GM23338 (cell line): Measurements from ENCODE around the gene KCNMB1. TPM values are rescaled to one million over a fixed set of nuclear protein-coding genes. Genes with fewer than 3 reads are reported as not detected.

Experiments used
- ATAC-seq: fragments of 200-7000 bp; cut with Tn5 transposase; 3 replicates; pipeline ENCODE4 v1.9.1; 2020
- DNase-seq: peaks from one replicate; pipeline ENCODE4 v3.0.0-alpha.2; 2015; ENCODE audit warnings: low spot score
- H2AFZ ChIP-seq: fragments of 200-600 bp; sonication (generic); 2 replicates; pipeline ENCODE4 v1.8.0; 2016; ENCODE audit warnings: antibody characterized with exemption, mild to moderate bottlenecking, moderate library complexity
- H3F3A ChIP-seq: fragments of 200-600 bp; sonication (generic); replicated peaks from 2 replicates; pipeline ENCODE4 v1.8.0; 2017; ENCODE audit warnings: antibody characterized with exemption, mixed run types, low read depth
- H3K27ac ChIP-seq: fragments of 200-600 bp; sonication (generic); 2 replicates; pipeline ENCODE4 v1.6.1; 2016; ENCODE audit warnings: low read depth
- H3K27me3 ChIP-seq: fragments of 200-600 bp; sonication (generic); 2 replicates; pipeline ENCODE4 v1.8.0; 2016; ENCODE audit warnings: mild to moderate bottlenecking, mixed run types, moderate library complexity; ENCODE audit not compliant: insufficient read depth
- H3K36me3 ChIP-seq: fragments of 200-600 bp; sonication (generic); 2 replicates; pipeline ENCODE4 v1.8.0; 2016; ENCODE audit warnings: mild to moderate bottlenecking; ENCODE audit not compliant: insufficient read depth
- H3K4me1 ChIP-seq: fragments of 200-600 bp; sonication (generic); 2 replicates; pipeline ENCODE4 v1.8.0; 2016; ENCODE audit warnings: mild to moderate bottlenecking, moderate library complexity; ENCODE audit not compliant: insufficient read depth
- H3K4me2 ChIP-seq: fragments of 200-600 bp; sonication (generic); 2 replicates; pipeline ENCODE4 v1.7.1; 2017; ENCODE audit warnings: mixed run types
- H3K4me3 ChIP-seq: fragments of 200-600 bp; sonication (generic); 2 replicates; pipeline ENCODE4 v1.6.1; 2016; ENCODE audit warnings: mixed run types
- H3K79me2 ChIP-seq: fragments of 200-600 bp; sonication (generic); replicated peaks from 2 replicates; pipeline ENCODE4 v1.8.0; 2017; ENCODE audit warnings: mild to moderate bottlenecking; ENCODE audit not compliant: insufficient read depth
- H3K9me2 ChIP-seq: fragments of 200-600 bp; sonication (generic); 2 replicates; pipeline ENCODE4 v1.8.0; 2017; ENCODE audit not compliant: insufficient read depth
- H4K20me1 ChIP-seq: fragments of 200-600 bp; sonication (generic); replicated peaks from 2 replicates; pipeline ENCODE4 v1.8.0; 2017; ENCODE audit warnings: mild to moderate bottlenecking; ENCODE audit not compliant: insufficient read depth
- H3K27ac Mint-ChIP-seq: 2 replicates; pipeline ENCODE4 v1.8.0; 2020; ENCODE audit warnings: inconsistent platforms, mild to moderate bottlenecking, moderate library complexity, mixed read lengths
- H3K27me3 Mint-ChIP-seq: 3 replicates; pipeline ENCODE4 v1.8.0; 2022; ENCODE audit warnings: low read depth, mild to moderate bottlenecking, moderate library complexity, mixed read lengths, inconsistent platforms; ENCODE audit not compliant: insufficient read depth, poor library complexity
- H3K36me3 Mint-ChIP-seq: 3 replicates; pipeline ENCODE4 v1.8.0; 2021; ENCODE audit warnings: low read depth, mild to moderate bottlenecking, inconsistent platforms, moderate library complexity, mixed read lengths
- H3K4me1 Mint-ChIP-seq: 3 replicates; pipeline ENCODE4 v1.8.0; 2020; ENCODE audit warnings: mild to moderate bottlenecking, inconsistent platforms, mixed read lengths
- H3K4me3 Mint-ChIP-seq: 3 replicates; pipeline ENCODE4 v1.8.0; 2021; ENCODE audit warnings: moderate library complexity, mild to moderate bottlenecking, inconsistent platforms, mixed read lengths
- H3K9me3 Mint-ChIP-seq: 3 replicates; pipeline ENCODE4 v1.8.0; 2020; ENCODE audit warnings: moderate library complexity, mild to moderate bottlenecking, inconsistent platforms, mixed read lengths
- CREB1 ChIP-seq: fragments of 250-450 bp; sonication (Bioruptor Pico); IDR thresholded peaks from 2 replicates; pipeline ENCODE4 v1.5.0; 2020; ENCODE audit warnings: low read depth, mild to moderate bottlenecking, moderate library complexity
- CTCF ChIP-seq, 2 experiments: fragments of 200-600 bp in 1 of 2; sonication (generic) in 1 of 2; conservative IDR thresholded peaks; 2 replicates each; pipeline versions ENCODE4 v1.5.1 to v1.6.1; 2016 to 2017; ENCODE audit warnings: antibody characterized with exemption in 2 of 2, low read depth in 2 of 2, mild to moderate bottlenecking in 2 of 2, moderate library complexity in 1 of 2
- EZH2 ChIP-seq: fragments of 200-600 bp; sonication (generic); IDR thresholded peaks from one replicate; pipeline ENCODE4 v1.8.0; 2017; ENCODE audit warnings: antibody characterized with exemption, mild to moderate bottlenecking, low read depth; ENCODE audit not compliant: unreplicated experiment
- EZH2phosphoT487 ChIP-seq: fragments of 200-600 bp; sonication (generic); IDR thresholded peaks from one replicate; pipeline ENCODE4 v1.8.1; 2018; ENCODE audit warnings: antibody characterized with exemption; ENCODE audit not compliant: unreplicated experiment
- JUNB ChIP-seq: IDR thresholded peaks from one replicate; pipeline ENCODE4 v1.6.1; 2016; ENCODE audit warnings: antibody characterized with exemption; ENCODE audit not compliant: unreplicated experiment
- NANOG ChIP-seq: IDR thresholded peaks from 2 replicates; pipeline ENCODE4 v1.6.1; 2016; ENCODE audit warnings: antibody characterized with exemption, borderline replicate concordance
- POLR2AphosphoS5 ChIP-seq: IDR thresholded peaks from 2 replicates; pipeline ENCODE4 v1.6.1; 2016; ENCODE audit warnings: antibody characterized with exemption, low read depth
- REST ChIP-seq: IDR thresholded peaks from one replicate; pipeline ENCODE4 v1.6.1; 2018; ENCODE audit warnings: antibody characterized with exemption; ENCODE audit not compliant: unreplicated experiment
- STAT1 ChIP-seq: IDR thresholded peaks from one replicate; pipeline ENCODE4 v1.6.1; 2016; ENCODE audit warnings: antibody characterized with exemption; ENCODE audit not compliant: unreplicated experiment
- ZNF114 ChIP-seq: fragments of 250-450 bp; sonication (Bioruptor Pico); IDR thresholded peaks from 2 replicates; pipeline ENCODE4 v1.5.0; 2020; ENCODE audit warnings: mild to moderate bottlenecking, moderate library complexity
- ZNF331 ChIP-seq: fragments of 250-450 bp; sonication (Bioruptor Pico); IDR thresholded peaks from 2 replicates; pipeline ENCODE4 v1.5.0; 2020; ENCODE audit warnings: low read depth, mild to moderate bottlenecking, moderate library complexity
- polyA plus RNA-seq: library from polyadenylated mRNA; unstranded; fragments of >200 nt; fragmentation: Nextera tagmentation; extraction: Ambion mirVana; gene quantifications from 2 replicates; pipeline ENCODE4 v1.2.1, GENCODE V29; 2016
- total RNA-seq: library from RNA; depleted of rRNA; stranded (reverse); fragments of >200 nt; shearing (Covaris generic); gene quantifications from 2 replicates; pipeline ENCODE4 v1.2.3, GENCODE V29; 2014

Gene KCNMB1
- total and polyA plus RNA-seq, 2 experiments from 2014 or later, result 0.17 to 0.19 TPM

- TF ChIP-seq ZNF331 (no peak), STAT1 (no peak), CTCF (conservative IDR thresholded peaks at IDR 0.05; ENCODE audit: low read depth in 2 of 2) (no peak), EZH2 (no peak)
Measured at GRCh38 chr5:170431571-170431970, 42.4 kb upstream of the KCNMB1 start (continued).

- H3K4me3 Mint-ChIP-seq, result no peak overlapping the region
- Histone ChIP-seq H3K27me3 (no peaks in the 10 kb centered on the region), H3K4me3 (no peak overlapping the region), H3K9me2 (no peaks in the 10 kb centered on the region), H3K36me3 (0 out of 2 replicates have a peak, but pooled peaks cover 6% of the 10 kb centered on the region), H2AFZ (no peak overlapping the region), H3K27ac (no peak overlapping the region), H3K4me2 (no peak overlapping the region), H3K79me2 (no peaks in the 10 kb centered on the region), H4K20me1 (no peaks in the 10 kb centered on the region), H3K4me1 (peaks cover 15% of the 10 kb centered on the region), H3F3A (no peaks in the 10 kb centered on the region)
- DNase-seq (no peak), ATAC-seq (no peak)
- no peak overlapping the region for H3K27ac Mint-ChIP-seq
- peaks cover 8% of the 10 kb centered on the region for H3K27me3 Mint-ChIP-seq
- H3K36me3 Mint-ChIP-seq, result 0 out of 3 replicates have a peak, but pooled peaks cover 2% of the 10 kb centered on the region
- H3K9me3 Mint-ChIP-seq, result peaks cover 6% of the 10 kb centered on the region; the same call in 2 of the 3 replicates
- H3K4me1 Mint-ChIP-seq, result peaks cover 20% of the 10 kb centered on the region
- TF ChIP-seq REST (no peak), EZH2phosphoT487 (no peak), CREB1 (CRISPR knock-in tag) (no peak), NANOG (no peak), ZNF331 (no peak), EZH2 (no peak), ZNF114 (no peak), CTCF (conservative IDR thresholded peaks at IDR 0.05; ENCODE audit: low read depth in 2 of 2) (no peak), JUNB (no peak), POLR2AphosphoS5 (no peak), STAT1 (no peak)
Measured at GRCh38 chr5:170430866-170431437, 41.8 kb upstream of the KCNMB1 start.
